ENCODE measurements around the gene TP73.

The TP73 gene

DNA sequence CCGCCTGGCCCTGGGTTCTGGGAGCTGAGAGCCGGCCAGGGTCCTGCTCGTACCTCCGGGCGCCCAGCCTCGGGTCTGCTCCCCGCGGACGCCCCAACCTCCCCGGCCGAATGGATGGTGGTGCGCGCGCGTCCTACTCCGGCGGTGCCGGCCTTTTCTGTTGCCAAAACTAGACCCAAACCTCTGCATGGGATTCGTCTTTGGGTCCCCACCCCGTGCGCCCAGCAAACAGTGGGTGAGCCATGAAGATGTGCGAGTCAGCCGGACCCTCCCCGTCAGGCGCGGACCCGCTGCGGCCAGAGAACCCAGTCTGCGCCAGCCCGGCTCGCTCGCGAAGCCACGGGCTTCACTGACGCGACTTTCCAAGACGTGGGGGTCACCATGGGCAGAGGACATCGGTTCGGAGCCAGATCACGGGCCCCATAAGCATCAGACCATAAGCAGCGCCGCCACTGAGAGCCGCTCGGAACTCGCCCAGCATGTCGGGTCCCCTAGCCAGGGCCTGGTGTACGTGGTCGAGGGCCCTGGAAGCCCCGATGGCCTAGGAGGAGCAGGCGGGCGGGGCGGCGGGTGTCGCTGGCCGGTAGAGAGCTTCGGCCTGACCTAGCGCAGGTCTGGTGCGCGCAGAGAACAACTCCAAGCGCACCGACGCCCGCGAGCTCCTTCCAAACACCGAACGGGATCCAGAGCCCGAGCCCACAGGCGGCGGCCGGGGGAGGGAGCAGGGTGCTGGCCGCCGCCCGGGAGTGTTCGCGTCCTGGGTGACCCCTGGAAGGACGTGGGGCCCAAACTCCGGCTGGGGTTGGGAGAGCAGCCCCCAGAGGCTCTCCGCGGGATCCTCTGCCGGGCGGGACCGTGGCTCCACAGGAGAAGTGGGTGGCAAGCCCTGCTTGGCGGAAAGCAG is 1.0 kb upstream of the TP73 start:
- DNase-seq (ENCODE audit: low read depth in 1 of 2, low spot score in 1 of 2), result no peak

DNA sequence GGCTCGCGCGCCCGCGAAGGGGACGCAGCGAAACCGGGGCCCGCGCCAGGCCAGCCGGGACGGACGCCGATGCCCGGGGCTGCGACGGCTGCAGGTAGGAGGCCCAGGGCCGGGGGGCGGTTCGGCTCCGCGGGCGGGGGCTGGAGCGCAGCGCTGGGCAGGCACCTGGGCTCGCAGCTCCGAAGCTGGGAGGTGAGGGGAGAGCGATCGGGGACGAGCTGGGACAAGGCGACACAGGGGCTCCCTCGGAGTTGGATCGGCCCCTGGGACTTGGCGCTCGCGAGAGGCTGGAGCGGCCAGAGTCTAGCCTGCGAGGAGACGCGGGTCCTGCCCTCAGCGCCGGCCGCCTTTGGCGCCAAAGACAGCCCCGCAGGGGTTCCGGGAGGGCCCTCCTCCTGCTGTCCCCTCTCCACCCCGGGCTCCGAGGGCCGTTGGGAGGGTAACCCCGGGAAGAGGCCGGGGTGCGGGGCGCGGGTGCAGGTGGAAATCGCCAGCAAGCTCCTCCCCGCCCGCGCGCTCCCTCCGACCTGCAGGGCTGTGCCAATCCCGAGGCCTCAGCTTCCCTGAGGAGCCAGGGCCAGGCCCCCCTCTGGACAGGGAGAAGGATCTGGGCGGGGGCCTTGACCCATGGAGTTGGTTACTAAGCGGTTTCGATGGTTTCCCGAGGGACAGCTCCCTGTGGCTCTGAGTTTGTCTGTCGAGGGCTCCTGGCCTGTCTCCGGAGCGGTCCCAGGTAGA is 401 bp downstream of the TP73 start:
- DNase-seq (ENCODE audit: low read depth in 1 of 2, low spot score in 1 of 2), result no peak

DNA sequence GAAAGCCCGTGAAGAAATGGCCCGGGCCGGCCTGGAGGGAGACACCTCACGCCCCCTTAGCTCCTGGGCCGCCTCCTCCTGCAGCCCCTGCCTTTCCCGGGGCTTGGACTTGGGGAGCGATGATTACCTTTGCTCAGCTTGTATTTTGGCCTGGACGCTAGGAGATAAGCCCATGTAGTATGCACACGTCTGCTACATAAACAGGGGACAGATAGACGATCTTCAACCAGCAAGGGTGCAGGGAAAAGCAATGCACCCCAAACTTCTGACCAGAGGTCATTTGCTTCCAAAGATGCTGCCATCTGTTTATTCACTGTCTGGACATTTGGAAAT is 936 bp downstream of the TP73 start:
- DNase-seq (ENCODE audit: low read depth in 1 of 2, low spot score in 1 of 2), result no peak

DNA sequence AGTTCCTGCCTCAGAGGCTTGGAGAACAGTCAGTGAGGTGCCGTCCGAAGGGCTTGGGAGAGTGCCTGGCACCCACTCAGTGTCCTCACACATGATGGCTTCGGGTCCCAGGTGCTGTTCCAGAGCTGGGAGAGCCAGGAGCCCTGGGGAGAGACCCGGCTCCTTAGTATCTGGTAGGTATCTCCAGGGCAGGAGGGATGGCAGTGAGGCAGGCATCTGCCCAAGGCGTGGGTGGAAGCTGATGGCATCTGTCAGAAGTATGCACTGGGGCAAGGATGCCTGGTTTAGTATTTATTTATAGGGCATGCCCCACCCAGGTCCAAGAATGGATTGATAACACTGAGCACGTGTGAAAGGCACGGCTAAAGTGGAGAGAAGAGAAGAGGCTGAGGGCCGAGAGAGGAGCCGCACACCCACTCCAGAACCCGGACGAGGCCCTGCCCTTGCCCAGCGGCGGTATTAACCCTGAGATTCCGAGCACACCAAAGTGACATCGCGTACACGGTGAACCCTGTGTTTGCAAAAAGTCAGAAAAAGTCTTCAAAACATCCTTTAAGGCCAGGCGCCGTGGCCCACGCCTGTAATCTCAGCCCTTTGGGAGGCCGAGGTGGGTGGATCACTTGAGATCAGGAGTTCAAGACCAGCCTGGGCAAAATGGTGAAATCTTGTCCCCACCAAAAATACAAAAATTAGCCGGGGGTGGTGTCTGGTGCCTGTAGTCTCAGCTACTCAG is 2.4 kb downstream of the TP73 start:
- DNase-seq (ENCODE audit: low read depth in 1 of 2, low spot score in 1 of 2), result no peak

- no peak for DNase-seq (ENCODE audit: low read depth in 1 of 2, low spot score in 1 of 2)
Observed at GRCh38 chr1:3656450-3657095, 4.3 kb downstream of the TP73 start.

DNA sequence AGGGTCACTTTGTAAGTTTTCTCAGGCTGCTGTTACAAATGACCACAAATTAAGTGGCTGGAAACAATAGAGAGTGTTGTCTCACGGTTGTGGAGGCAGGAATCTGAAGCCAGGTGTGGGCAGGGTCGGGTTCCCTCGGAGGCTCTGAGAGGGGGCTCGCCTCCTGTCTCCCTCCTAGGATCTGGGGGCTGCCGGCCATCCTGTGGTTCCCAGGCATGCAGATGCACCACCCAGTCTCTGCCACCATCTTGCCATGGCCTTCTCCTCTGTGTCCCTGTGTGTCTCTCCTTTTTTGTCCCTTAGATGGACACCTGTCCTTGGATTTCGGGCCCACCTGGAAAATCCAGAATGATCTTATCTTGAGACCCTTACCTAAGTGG is 4.8 kb downstream of the TP73 start:
- no peak for DNase-seq (ENCODE audit: low read depth in 1 of 2, low spot score in 1 of 2)

- no peak for DNase-seq (ENCODE audit: low read depth in 1 of 2, low spot score in 1 of 2)
Observed at GRCh38 chr1:3657578-3658230, 5.4 kb downstream of the TP73 start.

- DNase-seq (ENCODE audit: low read depth in 1 of 2, low spot score in 1 of 2), result no peak
Observed at GRCh38 chr1:3658231-3658615, 5.9 kb downstream of the TP73 start.

GRCh38 chr1:3659093-3659492 is 6.8 kb downstream of the TP73 start:
- no peak for DNase-seq (ENCODE audit: low read depth in 1 of 2, low spot score in 1 of 2)

- no peak for DNase-seq (ENCODE audit: low read depth in 1 of 2, low spot score in 1 of 2)
Observed at GRCh38 chr1:3660704-3661103, 8.4 kb downstream of the TP73 start.

DNA sequence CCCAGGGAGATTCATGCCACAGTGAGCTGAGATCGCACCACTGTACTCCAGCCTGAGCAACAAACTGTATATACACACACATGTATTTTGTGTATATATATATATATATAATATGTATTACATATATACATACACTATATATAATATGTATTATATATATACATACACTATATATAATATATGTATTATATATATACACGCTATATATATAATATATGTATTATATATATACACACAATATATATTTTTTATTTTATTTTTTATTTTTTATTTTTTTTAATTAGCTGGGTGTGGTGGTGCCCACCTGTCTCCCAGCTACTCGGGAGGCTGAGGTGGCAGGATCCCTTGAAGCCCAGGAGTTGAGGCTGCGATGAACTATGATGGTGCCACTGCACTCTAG is 9.3 kb downstream of the TP73 start:
- DNase-seq (ENCODE audit: low read depth in 1 of 2, low spot score in 1 of 2), result no peak

GRCh38 chr1:3662080-3662671 is 9.9 kb downstream of the TP73 start:
- no peak for DNase-seq (ENCODE audit: low read depth in 1 of 2, low spot score in 1 of 2)

- DNase-seq (ENCODE audit: low read depth in 1 of 2, low spot score in 1 of 2), result no peak
Observed at GRCh38 chr1:3663999-3664699, 11.8 kb downstream of the TP73 start.

DNA sequence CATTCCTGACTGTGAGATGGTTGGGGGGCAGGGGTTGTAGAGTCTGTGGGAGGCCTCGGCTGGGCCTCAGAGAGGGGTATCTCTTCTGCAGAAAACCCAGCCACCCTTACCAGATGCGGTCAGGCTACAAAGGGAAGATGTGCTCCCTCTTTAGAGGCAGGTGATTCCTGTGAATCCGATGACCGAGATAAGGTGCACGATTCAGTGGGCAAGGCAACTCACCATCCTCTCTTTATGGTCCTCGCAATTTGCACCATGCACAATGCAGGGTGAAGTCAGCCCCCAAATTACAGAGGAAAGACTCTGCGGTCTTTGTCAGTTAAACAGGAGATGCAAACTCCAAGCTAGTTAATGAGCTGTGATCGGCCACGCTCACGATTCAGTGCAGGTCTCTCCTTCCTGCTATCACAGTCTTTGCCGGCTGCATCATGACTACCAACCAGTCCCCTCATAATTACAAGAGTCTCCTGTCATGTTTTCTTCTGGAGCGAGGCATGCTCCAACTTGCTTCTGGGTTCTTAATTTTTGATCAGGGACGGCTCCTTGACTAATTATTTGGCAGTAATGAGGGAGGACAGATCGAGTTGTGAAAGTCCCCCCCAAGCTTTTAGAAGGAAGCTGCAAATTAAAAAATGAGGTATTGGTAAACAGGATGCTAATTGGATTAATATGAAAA is 12.5 kb downstream of the TP73 start:
- DNase-seq (ENCODE audit: low read depth in 1 of 2, low spot score in 1 of 2), result no peak

DNA sequence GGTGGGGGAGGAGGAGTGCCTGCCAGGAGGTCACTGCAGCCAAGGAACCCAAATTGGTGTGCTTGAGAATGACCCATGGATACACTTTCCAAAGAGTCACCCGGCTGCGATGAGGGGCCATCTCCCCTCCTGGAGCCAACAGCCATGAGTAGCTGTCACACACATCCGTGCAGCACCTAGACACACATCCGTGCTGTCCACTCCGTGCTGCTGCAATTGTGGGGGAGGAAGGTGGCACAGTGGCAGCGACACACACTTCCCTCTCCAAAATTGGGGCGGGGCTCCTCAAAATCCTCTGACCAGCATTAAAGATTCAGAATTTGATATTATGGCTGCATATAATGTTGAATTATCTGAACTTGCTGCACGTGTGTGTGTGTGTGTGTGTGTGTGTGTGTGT is 15.8 kb downstream of the TP73 start:
- DNase-seq (ENCODE audit: low read depth in 1 of 2, low spot score in 1 of 2), result no peak

DNA sequence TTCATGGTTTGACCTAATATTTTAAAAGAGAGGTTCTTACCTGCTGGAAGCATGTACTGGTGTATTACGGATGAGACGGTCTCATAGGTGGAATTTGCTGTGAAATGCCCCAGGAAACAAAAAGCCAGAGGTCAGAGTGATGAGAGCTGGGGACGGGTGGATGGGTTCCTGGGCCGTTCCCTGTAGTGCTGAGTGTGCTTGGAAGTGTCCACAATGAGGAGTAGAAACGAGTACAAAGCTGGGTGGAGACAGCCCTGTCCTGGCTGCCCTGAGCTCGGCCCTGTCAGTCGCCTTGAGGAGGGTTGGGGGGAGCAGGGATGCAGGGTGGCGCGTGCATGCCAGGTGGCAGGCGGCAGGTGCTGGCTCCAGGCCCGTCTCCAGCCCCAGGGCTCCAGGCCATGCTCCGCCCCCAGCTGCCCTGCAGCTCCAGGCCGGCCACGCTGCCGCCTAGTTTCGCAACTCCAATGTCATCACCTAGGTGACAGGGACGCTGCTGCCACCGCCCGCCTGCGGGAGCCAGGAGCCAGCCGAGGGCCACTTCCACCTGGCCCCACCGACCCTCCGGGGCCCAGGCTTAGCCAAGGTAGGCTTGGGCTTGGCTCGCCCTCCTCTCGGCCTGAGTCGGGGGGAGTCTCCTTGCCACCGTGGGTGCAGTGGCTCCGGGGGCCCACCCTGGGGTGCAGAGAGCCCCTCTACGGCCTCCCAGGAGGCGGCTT is 16.4 kb downstream of the TP73 start:
- DNase-seq (ENCODE audit: low read depth in 1 of 2, low spot score in 1 of 2), result no peak

- DNase-seq (ENCODE audit: low read depth in 1 of 2, low spot score in 1 of 2), result no peak
Observed at GRCh38 chr1:3669421-3669821, 17.1 kb downstream of the TP73 start.

GRCh38 chr1:3669971-3670431 is 17.7 kb downstream of the TP73 start:
- no peak for DNase-seq (ENCODE audit: low read depth in 1 of 2, low spot score in 1 of 2)

DNA sequence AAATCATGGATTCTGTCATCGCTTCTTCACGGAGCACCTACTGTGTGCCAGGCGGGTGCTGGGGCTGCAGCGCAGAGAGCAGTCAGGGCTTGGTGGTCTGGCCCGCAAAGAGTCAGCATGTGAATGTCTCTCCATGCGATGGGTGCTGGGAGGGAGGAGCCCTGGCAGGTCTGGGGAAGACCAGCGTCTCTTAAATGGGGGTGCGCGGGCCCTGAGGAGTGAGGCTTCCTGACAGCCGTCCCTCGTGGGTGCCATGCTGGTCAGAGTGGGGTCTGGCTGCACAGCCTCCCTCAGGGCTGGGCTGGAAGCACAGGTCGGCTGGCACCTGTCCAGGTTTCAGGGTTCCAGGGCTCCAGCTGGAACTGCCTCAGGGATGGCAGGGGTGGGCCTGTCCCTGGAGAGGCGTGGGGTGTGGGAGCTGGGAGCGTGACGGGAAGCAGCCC is 18.5 kb downstream of the TP73 start:
- no peak for DNase-seq (ENCODE audit: low read depth in 1 of 2, low spot score in 1 of 2)
